Diencephalon (tissue), 1 donor: ENCODE data around the gene RTCB. TPM values are rescaled to one million over a fixed set of nuclear protein-coding genes. Genes with fewer than 3 reads are reported as not detected.

ENCODE experiments used
- small RNA-seq: library from RNA; depleted of rRNA; stranded (forward); fragments of <200 nt; gene quantifications from one replicate; pipeline ENCODE3, GENCODE V24; 2014
- total RNA-seq: library from RNA; depleted of rRNA; stranded (reverse); fragments of >200 nt; gene quantifications from one replicate; pipeline ENCODE4 v1.2.3, GENCODE V29; 2014

The RTCB gene
- 81.4 TPM for total RNA-seq

GRCh38 chr22:32411829-32412592 is at the start of gene RTCB:
TSS of gene RTCB (minus strand) at chr22:32412247. CDS start at chr22:32412156, 91 bp downstream.

GRCh38 chr22:32357567-32357966 is 54.5 kb downstream of the RTCB start, which contains the start of gene RFPL3:
TSS of gene RFPL3 (plus strand) at chr22:32357867. CDS start at chr22:32358072, 205 bp downstream.

Small RNAs within 50 kb of the gene (small RNA-seq; reads per million reads assigned to genes)
- gene AL021937.2 (not detected), gene IGLVIVOR22-2 (not detected), gene RF02171 (not detected), gene RF02172 (not detected)

Other genes starting within 250 kb of the RTCB start
- 2.5 TPM for gene RFPL2, start 207.2 kb downstream of the RTCB start, total RNA-seq
- 0.46 TPM for gene SLC5A4, start 156.9 kb downstream of the RTCB start, total RNA-seq
- not detected for gene RFPL3, start 54.4 kb downstream of the RTCB start, total RNA-seq
- gene BPIFC, start 52.2 kb upstream of the RTCB start, total RNA-seq = not detected
- gene FBXO7, start 62.6 kb upstream of the RTCB start, total RNA-seq = 73.6 TPM